Measurements from ENCODE around the gene NGDN.

NGDN gene

DNA sequence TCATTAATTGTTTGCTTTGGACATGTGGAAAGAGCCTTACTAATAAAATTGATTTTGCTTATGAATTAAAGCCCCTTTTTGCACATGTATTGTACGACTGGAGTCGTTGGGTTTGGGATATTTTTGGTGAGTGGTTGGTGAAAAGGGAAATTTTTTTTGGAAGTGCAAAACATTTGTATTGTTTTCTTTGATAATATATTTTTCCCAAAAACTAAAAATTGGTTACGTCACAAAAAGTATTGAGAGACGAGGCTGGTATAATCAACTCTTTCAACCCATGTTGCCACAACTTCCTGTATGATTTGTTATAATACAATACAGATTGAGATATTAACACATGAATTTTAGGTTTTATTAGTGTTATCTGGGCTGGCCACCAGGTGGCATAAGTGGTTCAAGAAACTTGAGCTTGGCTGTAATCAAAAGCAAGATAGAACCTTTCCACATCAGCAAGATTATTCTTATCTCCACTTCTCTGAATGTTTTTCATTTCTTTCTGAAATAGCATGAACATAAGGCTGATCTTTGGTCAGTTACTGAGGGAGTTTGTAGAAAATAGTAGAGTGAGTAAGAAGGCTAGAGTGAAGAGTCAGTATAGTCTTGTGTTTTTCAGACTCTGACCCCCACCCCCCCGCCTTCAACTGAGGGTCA, 8.7 kb downstream of the NGDN start:
- DNase-seq = peak; percentile 66

DNA sequence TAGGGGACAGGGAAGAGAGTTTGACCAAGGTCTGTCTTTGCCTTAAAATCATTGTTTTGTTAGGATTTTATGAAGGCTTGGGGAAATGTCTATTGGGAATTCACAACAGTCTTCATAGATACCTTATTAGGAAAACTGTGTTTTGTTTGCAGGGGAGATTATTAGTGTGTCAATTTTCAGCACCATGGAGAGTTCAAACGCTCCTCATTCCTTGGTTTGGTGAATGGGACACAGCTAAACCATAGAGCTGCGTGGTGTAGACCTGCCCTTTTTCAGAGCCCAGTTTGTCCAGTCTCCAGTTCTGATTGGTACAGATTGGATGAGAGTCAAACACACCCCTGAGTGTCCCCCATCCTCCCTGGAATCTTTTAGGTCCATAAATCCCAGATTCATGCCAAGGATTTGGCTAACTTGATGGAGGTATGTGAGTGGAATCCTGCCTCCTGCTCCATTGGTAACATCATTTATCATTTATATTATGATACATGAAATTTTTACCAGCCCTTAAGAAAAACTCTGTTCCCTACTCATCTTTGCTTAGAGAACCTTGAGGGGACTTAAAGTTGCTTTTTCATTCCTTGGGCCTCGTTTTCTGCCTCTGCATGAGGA, 12.0 kb downstream of the NGDN start:
- no peak for DNase-seq

DNA sequence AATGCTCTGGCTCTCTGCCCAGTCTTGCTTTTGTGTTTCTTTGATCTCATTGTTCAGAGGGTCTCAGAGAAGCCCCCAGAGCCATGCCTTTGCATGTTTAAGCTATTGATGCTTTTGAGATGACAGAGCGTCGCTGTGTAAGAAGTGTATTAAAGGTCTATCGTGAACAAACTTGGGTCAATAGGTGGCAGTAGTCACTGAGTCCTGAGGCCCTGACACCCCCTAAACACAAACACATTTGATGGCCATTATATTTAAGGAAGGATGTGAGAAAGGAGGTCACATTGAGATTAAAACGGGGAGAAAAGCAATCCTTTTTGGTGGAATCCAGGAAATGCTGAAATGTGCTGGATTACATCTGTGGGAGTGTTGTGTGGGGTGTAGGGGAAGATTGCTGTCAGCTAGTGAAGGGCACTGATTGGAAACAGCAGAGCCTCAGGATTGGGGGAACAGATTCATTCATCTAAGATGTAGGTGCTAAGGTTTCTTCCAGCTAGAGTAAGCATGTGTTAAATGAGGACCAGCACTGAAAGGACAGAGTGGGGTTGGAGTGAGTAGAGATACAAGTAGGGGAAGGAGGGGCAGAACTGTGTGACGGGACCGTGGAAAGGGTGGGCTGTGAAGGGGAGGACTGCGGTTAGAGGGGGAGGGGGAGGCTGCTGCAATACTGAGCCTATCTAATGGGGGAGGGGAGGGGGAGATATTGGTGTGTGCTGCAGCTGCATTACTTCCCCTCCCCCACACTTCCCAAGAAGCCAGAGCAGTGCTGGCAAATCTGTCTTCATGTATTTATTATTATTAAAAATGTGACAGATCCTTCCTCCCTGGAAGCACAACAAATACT, 12.7 kb downstream of the NGDN start:
- DNase-seq = no peak

DNA sequence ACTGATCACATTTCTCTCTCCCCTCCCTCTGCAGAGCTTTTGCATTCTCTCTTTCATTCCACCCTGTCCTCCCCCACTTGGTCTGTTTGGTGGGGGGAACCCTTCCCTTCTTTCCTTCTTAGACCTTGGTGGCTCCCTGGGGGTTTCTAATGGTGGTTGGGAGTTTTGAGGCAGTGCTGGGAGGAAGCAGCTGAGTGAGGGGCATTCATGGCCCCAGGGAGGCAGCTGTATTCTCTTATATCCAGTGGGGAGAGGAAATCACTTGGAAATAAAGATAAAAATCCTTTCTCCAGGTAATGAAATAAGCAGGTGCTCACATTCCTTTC, 13.3 kb downstream of the NGDN start:
- DNase-seq = no peak

DNA sequence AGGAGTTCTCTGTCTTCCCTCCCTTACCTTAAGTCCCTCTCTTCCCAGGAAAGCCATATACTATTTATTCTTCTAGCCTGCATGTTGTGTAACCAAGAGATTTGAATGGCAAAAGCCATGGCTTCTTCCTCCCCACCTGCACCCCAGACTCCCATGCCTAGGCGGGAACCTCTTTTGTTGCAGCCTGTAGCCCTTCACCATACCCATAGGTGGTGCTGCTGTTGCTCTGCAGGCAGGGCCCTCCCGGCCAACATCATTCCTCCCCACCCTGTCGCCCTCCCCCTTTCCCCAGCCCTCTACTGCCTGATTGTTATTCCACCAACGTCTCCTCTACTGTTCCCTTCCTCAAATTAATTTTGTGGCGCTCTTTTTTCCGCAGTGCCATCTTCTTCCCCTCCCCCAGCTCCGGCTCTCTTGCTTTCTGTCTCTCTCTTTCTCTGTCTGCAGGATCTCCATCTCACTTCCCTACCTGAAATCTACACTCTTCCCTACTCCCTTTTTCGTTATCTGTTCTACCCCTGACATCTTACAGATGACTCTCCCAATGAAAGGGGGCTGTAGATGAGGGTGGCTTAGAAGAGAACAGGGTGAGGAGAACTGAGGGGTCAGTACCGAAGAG, 13.8 kb downstream of the NGDN start:
- peak; percentile 57 for DNase-seq

DNA sequence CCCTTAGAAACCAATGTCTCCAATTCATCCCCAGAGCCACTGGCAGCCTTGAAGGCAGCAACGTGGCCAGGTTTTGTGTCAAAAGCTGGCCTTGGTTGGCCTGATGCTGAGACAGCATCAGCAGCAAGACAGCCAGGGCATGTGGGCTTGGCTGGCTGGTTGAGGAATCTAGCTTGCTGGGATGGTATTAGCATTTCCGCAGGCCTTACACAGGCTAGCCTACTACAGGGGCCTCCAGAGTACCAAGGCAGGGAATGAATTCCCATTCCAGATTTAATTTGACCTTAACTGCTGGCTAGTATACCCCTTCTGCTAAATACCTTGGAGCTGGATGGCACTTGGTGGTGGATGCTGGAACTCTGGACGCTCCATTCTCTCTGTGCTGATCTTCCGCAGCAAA, 15.8 kb downstream of the NGDN start:
- DNase-seq = no peak

DNA sequence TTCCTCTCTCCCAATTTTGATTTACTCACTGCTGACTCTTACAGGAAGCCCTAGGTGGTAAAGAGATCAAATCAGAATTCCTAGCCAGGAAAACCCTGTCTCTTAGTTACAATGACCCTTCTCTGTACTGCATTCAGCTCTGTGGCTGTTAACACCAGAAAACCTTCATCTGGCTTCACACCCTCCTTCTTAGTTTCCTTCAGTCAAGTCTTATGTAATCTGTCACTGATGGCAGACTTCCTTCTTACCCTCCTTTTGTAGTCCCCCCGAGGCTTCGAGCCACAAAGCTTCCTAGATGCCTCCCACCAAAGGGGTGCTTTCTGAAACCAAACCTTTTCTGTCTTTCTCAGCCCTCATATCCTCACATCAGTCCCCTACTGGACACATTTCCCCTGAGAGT, 16.5 kb downstream of the NGDN start:
- DNase-seq = no peak

DNA sequence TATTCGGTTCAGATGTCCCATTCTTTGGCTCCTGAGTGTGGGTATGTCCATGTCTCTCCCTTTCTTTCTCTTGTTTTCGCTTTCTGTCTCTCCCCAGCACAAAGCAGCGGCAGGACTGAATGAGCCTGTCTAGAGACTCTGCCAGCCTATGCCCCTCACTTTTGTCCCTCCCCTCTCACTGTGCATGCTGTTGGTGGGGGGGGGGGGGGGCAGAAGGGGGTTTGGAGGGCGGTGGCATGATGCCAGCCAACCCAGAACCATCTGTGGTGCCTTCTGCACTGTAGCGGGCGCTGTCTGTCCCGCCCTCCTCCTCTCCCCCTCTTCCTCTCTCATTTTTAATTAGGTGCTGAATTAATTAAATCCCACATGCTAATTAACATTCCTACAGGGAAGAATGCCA, 17.7 kb downstream of the NGDN start:
- no peak for DNase-seq

DNA sequence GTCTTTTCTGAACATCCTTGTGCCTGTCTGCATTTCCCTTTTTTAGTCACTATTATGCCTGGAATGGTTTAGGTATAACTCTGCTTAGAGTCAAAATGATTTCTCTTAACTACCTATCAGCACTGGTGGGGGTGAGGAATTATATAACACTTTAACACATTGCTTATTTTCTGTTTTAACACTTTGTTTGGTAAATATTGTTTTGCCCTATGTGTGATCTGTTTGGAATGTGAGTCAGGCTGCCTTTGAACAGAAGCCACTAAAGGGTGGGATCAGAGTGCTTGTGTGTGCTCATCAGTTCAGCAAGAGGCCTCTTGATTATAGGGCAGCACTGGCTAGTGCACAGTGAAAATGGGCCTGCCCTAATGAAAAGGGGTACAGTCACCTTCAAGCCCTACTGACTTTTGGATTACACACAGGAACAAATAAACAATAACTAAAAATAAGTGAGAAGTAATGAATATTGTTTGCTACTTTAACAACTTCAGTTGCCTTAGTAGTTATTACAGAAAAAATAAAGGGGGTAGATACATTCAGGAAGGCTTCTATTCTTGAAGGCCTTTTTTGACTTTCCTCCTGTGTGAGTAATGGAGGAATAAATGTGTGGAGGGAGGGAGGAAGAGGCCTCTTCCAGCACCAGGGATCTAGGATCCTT, 23.2 kb downstream of the NGDN start:
- DNase-seq = no peak

DNA sequence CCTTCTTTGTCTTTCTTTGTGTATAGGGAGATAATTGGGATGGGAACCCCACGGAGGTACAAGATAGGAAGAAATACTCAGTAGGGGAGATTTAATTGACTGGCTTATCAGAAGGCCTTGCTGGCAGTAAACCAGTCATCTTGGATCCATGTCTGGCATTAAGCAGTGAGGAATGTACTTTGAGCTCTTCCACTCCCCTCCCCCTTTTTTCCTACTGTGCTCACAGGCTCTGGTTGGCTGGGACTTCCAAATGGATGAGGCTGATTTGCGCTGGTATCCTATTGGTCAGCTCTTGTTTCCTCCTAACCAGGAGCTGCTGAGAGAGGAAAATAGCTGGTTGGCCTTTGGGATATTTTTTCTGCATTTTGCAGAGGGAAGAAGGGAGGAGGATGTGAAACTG, 24.7 kb downstream of the NGDN start:
- DNase-seq = no peak

DNA sequence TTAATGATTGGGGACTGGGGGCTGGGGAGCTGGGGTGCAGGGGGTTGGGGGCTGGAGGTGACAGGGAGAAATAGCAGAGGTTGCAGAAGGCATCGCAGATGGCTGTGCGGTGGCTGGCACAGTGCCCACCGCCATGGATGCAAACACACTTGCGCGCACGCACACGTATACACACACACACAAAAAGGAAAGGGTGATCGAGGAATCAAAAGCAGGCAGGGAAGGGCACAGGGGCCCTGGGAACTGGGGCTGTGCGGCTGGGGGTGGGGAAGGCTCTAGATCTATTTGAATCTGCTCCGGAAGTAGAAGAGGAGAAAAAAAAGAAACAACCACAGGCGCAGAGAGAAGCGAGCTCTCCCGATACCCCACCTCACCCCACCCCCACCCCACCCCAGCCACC, 42.7 kb downstream of the NGDN start:
- DNase-seq = peak; percentile 43

DNA sequence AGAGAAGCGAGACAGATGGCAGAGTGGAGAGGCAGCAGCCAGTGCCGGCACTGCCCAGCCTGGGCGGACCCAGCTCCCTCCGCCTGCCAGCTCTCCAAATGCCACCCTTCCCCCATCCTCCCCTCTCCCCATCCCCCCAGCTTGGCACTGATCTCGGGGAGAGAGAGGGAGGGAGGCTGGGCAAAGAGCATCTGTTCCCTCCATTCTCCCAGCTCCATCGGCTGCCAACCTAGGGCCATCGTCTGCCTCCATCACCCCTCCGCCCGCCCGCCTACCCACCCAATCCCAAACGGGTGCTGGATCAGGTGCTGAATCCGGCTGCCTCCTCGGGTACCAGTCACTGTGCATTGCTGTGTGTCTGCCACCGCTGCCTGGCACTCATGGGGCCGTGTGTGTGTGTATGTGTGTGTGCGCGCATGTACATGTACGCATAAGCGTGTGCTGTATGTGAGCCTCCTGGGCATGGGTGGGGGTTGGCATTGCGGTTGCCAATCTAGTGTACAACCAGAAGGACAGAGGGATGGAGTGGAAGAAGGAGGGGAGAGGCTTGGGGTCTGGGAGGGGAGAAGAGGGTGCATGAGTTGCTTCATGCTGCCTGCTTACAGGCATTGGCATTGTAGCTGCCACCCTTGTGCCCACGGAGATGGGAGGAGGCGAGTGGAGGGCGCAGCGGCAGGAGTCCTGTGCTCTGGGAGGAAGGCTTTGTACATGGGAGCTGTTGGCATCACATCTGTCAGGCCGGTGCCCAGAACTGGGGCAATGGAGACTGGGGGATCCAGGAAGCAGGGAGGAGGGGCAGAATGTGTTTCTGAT, 43.7 kb downstream of the NGDN start:
- peak; percentile 63 for DNase-seq

DNA sequence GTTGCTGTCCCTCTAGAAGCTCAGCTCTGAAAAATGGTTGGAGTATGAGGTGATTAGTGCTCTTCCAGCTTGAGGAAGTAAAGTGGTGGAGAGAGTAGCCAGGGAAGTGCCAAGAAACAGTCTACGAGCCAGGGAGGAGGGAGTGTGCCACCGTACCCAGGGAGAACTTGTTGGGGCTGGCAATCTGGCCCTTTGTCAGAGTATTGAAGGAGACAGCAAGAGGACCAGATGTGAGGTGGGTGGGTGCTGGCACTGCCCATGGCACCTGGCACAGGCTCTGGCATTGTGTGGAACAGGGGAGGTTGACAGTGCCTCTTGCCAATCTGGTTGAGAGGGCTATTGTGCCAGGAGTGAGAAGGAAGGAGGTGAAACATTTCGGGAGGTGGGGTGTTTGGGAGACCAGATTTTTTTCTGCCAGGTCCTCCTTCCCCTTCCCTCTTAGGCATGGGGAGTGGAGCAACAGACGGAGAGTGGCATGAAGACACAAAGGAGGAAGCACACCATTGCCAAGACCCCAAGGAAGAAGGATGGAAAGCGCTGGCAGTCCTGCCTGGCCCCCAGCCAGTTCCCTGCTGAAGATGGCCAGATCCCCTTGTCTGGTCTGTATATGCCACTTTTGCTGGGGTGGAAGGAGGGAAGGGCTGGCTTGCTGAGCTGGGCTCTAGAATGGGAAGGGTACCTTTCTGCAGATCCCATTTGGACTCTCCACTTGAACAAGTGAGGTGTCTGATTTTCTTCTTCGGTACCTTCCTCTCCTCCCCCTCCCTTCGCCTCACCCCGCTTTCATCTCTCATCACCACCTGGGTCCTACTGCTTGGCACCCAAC, 44.5 kb downstream of the NGDN start:
- DNase-seq = no peak

DNA sequence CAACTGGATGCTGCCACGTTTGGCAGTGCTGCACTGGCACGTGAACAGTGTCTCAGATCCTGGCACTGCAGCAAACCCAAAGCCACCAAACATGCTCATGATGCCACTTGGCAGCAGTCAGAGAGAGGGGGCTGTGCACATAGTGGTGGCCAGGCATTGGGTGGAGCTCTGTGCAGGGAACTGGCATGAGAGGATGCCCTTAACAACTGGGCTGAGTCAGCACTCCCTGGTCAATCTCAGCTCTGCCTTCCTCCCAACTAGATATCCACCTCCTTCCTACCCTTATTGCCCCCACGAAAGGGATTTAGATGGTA, 45.1 kb downstream of the NGDN start:
- no peak for DNase-seq

DNA sequence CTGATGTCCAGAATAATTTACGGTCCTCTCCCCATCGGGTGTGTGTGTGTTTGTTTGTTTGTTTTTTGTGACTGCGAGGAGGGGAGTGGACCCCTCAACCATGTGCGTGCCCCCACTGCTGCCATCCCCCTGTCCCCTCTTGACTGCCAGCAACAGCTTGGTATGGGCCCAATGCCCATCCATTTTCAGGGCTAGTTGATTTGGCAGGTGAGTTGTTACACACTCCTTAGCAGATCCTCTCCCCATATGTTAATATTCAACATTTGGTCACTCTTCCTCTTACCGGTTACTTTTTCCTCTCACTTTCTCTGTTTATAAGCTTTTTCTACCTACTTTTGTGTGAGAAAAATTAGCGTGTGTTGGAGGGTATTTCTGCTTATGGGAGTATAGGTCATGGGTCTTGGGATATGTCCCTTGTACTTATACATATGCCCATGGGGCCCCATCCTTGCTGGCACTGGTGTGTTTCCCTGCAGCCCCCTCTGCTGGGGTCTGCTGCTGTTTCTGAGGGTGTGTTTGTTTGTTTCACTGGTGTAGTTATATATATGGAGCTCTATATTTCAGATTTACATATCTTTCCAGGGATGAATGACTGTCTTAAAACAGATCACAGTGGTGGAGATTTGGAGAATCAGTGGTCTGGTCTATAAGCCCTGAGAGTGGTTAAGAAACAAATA, 48.3 kb downstream of the NGDN start:
- DNase-seq = no peak

DNA sequence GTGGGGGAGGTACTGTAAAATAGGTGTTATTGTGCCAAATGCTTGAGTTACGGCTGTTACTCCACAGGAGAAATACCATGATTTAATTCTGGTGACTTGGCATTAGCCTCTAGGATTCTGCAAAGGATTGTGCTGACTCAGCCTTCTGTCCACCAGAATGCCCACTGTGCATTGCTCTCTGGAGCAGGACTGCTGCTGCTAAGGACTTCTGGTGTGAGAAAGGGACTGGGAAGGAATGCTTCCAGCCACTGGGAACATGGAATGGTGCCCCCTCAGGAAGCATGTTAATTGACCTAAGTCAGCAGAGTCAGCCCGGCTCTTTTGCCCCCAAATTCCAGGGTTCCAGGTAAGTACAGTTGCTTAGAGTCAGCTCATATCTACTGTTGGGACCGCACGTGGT, 49.2 kb downstream of the NGDN start:
- no peak for DNase-seq

DNA sequence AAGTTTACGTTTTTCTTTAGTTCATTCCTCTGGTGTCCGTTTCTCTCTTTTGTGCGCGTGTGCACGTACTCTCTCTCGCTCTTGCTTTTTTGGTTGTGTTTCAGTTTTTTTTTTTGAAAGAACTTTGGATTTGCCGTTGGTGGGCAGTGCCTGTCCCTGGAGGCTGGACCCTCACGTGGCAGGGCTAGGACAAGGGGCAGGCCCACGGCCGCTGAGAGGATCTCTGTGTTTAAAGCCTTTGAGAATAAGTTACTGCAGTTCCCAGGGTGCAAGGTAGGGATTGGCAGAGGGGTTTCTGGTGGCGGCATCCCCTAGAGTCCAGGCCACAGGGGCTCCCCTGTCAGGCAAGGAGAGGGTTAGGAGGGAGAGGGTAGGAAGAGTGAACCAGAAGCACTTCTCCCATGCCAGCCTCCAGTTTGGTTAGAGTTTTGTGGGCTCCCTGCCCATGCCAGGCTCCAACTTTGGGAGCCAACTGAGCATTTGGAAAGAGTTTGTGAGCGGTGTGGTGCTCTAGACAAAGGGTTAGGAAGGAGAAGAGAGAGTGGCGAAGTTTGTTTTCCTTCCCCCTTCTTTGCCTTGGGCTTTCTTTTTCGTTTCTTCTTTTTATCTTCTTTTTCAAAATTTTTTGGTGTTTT, 51.5 kb downstream of the NGDN start:
- DNase-seq = no peak

DNA sequence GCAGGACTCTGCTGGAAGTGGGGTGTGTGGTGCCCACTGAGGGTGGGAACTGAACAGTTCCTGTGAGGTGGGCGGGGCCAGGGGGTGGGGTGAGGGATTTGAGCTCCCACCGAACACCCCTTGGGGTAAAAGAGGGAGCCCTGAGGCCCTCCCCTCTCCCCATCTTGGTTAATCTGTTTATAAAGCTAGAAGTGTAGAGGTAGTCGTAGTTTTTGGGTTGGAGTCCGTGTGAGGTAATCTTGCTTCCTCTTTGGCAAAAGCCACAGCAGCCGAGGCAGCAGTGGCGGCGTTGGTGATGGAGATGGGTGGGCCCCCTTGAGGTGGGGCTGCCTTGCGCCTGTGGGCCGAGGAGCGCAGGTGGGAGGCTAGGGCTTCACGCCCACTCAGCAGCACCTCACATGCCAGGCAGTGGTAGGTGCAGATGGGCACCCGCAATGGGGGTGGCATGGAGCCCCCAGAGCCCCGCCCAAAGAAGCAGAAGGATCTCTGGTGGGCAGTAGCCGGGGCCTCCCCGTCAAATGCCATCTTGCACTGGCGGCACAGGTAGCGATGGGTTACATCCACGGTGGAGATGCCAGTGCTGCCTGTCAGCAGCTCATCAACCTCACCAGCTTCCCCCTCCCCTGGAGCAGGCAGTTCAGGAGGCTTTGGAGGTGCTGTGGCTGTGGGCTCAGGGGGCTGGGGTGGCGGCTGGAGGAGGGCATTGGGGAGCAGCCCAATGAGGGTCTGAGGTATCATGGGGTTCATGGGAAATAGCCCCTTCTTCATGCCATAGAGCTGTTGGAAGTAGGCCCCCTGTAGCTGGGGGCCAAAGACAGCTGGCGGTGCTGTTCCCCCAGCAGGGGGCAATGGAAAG, 52.5 kb downstream of the NGDN start:
- DNase-seq = no peak

DNA sequence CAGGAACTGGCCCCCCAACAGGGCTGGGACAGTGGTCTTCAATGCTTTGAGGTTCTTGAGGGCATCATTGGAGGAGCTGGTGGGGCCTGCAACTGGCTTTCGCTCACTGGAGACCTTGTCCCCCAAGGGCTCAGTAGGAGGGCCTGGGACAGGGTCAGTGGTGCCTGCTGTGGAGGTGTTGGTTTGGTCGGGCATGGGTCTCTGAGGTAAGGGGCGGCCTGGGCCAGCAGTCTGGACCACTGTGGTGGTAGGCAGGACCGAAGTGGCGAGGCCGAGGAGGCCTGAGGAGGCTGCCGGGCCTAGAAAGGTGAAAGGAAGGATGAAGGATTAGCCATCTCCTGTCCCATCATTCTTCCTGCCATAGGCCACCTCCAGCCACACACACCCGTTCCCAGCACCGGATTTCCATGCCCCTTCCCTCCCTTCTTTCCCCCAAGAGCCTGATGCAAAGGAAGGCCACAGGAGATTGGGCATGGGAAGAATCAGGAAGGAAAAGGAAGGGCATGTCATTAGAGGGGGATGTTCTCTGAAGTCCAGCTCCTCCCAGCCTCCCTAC, 53.2 kb downstream of the NGDN start:
- DNase-seq = no peak

Data from NCI-H1436 (cell line).